ENCODE results near the gene GAB2. TPM values are rescaled to one million over a fixed set of nuclear protein-coding genes. Genes with fewer than 3 reads are reported as not detected.

The GAB2 gene
- total RNA-seq, 2 experiments from 2014 or later: 1.2 to 1.3 TPM

DNA sequence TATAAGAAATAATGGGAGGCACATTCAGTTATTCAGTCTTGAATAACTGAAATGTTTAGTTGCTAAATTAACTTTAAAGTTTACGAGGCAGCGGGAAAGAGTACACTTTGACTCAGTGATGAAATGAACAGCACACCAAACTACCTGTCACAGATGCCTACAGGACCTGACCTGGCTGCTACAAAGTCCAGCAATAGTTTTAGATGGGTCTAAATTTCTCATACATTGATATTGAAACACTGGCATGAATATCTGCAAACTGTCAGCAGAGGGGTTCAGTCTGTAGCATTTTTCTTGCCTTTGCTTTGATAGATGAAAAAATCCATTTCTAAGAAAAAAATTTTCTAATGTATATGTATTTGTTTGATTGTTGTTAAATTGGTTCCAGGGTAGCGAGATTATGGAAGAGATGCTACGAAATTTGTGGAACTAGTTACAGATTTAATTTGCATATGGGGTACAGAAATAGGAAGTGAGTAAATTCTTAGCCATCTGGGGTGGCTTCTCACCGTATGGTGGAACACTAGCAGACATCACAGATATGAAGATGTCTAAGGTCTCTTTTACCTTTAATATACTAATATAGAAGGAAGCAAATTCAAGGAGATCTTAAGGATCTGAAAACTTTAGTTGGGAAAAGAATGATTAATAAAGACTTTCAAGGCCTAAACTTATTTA, 20.8 kb upstream of the GAB2 start:
- Histone ChIP-seq H3K4me3 (ENCODE audit: low read depth, low read length, poor library complexity, severe bottlenecking) (no peak overlapping the region), H3K36me3 (ENCODE audit: insufficient read depth, low read length) (peaks cover 32% of the 10 kb centered on the region), H3K27ac (ENCODE audit: low read depth, low read length, poor library complexity, severe bottlenecking) (peak overlapping the region; percentile 20), H3K4me2 (ENCODE audit: low read length) (peak overlapping the region; percentile 55), H4K20me1 (ENCODE audit: insufficient read depth, low read length) (no peaks in the 10 kb centered on the region), H2AFZ (ENCODE audit: low read length) (no peak overlapping the region), H3K9me2 (ENCODE audit: insufficient read depth, low read length) (no peaks in the 10 kb centered on the region), H3K79me2 (ENCODE audit: insufficient read depth, low read depth, low read length) (no peaks in the 10 kb centered on the region), H3K9me3 (ENCODE audit: low read length) (no peaks in the 10 kb centered on the region), H3K4me1 (ENCODE audit: insufficient read depth, low read length, poor library complexity, severe bottlenecking) (peaks cover 18% of the 10 kb centered on the region)
- POLR2A ChIA-PET: no interaction called here
- no TSS peak for BruUV-seq (replicated peaks)
- TF ChIP-seq EZH2phosphoT487 (IDR thresholded peaks at IDR 0.05; ENCODE audit: borderline replicate concordance, low read depth, low read length): no peak
- TF ChIP-seq CTCF (conservative IDR thresholded peaks at IDR 0.05; ENCODE audit: low read length): no peak
- CTCF ChIA-PET (ENCODE audit: unreplicated experiment): no interaction called here
- DNase-seq (ENCODE audit: low spot score): peak; percentile 47
- intact Hi-C loops (cut with micrococcal nuclease; ENCODE audit: unreplicated experiment): no loop called here

- H2AFZ ChIP-seq (ENCODE audit: low read length): no peak overlapping the region
- H4K20me1 ChIP-seq (ENCODE audit: insufficient read depth, low read length): no peaks in the 10 kb centered on the region
- ChIA-PET POLR2A (no interaction called here), CTCF (ENCODE audit: unreplicated experiment) (no interaction called here)
- no peaks in the 10 kb centered on the region for H3K9me3 ChIP-seq (ENCODE audit: low read length)
- TF ChIP-seq EZH2phosphoT487 (IDR thresholded peaks at IDR 0.05; ENCODE audit: borderline replicate concordance, low read depth, low read length): no peak
- no peak for TF ChIP-seq CTCF (conservative IDR thresholded peaks at IDR 0.05; ENCODE audit: low read length)
- H3K36me3 ChIP-seq (ENCODE audit: insufficient read depth, low read length): peaks cover 7% of the 10 kb centered on the region; the same call in 1 of the 2 replicates
- no peak overlapping the region for H3K4me2 ChIP-seq (ENCODE audit: low read length)
- H3K4me1 ChIP-seq (ENCODE audit: insufficient read depth, low read length, poor library complexity, severe bottlenecking): peaks cover 14% of the 10 kb centered on the region
- no peak for DNase-seq (ENCODE audit: low spot score)
- intact Hi-C loops (cut with micrococcal nuclease; ENCODE audit: unreplicated experiment): no loop called here
- no TSS peak for BruUV-seq (replicated peaks)
- no peak overlapping the region for H3K4me3 ChIP-seq (ENCODE audit: low read depth, low read length, poor library complexity, severe bottlenecking)
- no peak overlapping the region for H3K27ac ChIP-seq (ENCODE audit: low read depth, low read length, poor library complexity, severe bottlenecking)
- no peaks in the 10 kb centered on the region for H3K79me2 ChIP-seq (ENCODE audit: insufficient read depth, low read depth, low read length)
- H3K9me2 ChIP-seq (ENCODE audit: insufficient read depth, low read length): no peaks in the 10 kb centered on the region
Measured at GRCh38 chr11:78432956-78433355, 15.3 kb upstream of the GAB2 start.

DNA sequence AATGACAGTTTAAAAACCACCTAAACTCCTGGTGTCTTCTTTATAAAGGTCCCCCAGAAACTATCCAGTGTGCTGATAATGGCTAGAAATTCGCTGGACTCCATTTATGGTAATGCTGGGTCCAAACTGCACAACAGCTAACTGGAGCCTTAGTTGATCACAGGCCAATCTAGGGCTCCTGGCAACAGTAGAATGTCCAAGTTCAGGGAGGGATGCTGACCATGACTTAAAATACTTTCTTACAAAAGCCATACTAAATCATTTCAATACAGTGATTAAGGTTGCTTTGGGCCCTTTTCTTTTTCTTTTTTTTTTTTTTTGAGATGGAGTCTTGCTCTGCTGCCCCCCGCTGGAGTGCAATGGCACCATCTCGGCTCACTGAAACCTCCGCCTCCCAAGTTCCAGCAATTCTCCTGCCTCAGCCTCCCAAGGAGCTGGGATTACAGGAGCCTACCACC, 14.5 kb upstream of the GAB2 start:
- no peak for DNase-seq (ENCODE audit: low spot score)

More for the DNA sequence above, 14.5 kb upstream of the GAB2 start:
- Histone ChIP-seq H2AFZ (ENCODE audit: low read length) (no peak overlapping the region), H3K27ac (ENCODE audit: low read depth, low read length, poor library complexity, severe bottlenecking) (no peak overlapping the region), H3K4me2 (ENCODE audit: low read length) (no peak overlapping the region), H3K36me3 (ENCODE audit: insufficient read depth, low read length) (peaks cover 7% of the 10 kb centered on the region; the same call in 1 of the 2 replicates), H3K4me1 (ENCODE audit: insufficient read depth, low read length, poor library complexity, severe bottlenecking) (peaks cover 17% of the 10 kb centered on the region), H4K20me1 (ENCODE audit: insufficient read depth, low read length) (no peaks in the 10 kb centered on the region), H3K4me3 (ENCODE audit: low read depth, low read length, poor library complexity, severe bottlenecking) (no peak overlapping the region), H3K9me2 (ENCODE audit: insufficient read depth, low read length) (no peaks in the 10 kb centered on the region), H3K79me2 (ENCODE audit: insufficient read depth, low read depth, low read length) (no peaks in the 10 kb centered on the region), H3K9me3 (ENCODE audit: low read length) (no peaks in the 10 kb centered on the region)
- TF ChIP-seq CTCF (conservative IDR thresholded peaks at IDR 0.05; ENCODE audit: low read length) (peak; percentile 71), EZH2phosphoT487 (IDR thresholded peaks at IDR 0.05; ENCODE audit: borderline replicate concordance, low read depth, low read length) (no peak)
- POLR2A ChIA-PET: interaction anchor here (0.7 kb wide), 1 partner anchor 118 kb away, joined by 5 read pairs; no protein-coding TSS in a partner anchor
- CTCF ChIA-PET (ENCODE audit: unreplicated experiment): no interaction called here
- intact Hi-C loops (cut with micrococcal nuclease; ENCODE audit: unreplicated experiment): no loop called here
- no TSS peak for BruUV-seq (replicated peaks)
